ENCODE results near the gene SALL3.
"Not testable (repeated sequence)": the region's sequence is repeated elsewhere in the genome, so short reads cannot be mapped to it uniquely, and the experiment has no call there.

The SALL3 gene

DNA sequence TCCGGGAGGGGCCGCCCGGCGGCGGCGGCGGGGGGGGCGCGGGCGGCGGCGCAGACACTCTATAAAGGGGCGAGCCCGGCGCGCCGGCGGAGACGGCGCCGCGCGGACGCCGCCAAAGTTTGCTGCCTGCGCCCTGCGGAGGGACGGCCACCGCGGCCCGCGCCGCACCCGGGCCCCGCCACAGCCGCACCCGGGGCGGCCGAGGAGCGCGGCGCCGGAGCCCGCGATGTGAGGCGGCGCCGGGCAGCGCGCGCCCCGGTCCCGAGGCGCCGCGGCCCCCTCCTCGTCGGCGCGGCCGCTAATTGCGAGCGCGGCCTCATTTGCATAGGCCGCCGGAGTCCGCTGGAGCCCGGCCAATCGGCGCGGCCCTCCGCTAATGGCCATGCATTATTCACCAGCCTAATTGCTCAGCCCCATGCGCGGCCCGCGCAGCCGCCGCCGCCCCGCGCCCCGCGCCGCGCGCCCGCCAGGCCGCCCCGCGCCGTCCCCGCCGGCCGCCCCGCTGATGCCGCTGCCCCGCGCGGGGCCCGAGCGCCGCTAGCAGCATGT, at the start of gene SALL3:
Gene SALL3, plus strand, starts transcription at position 89 of the 549 bp plus-strand sequence. Its CDS starts 457 bp downstream, at position 546.
- Histone ChIP-seq H3K4me1 (ENCODE audit: control insufficient read depth, insufficient read depth, low read length) (no peaks in the 10 kb centered on the region), H3K27me3 (replicated peaks; ENCODE audit: control insufficient read depth, insufficient read depth, low read length) (peaks cover 68% of the 10 kb centered on the region), H3K4me3 (ENCODE audit: low read length) (no peak within 1 kb of the TSS), H3K36me3 (ENCODE audit: control insufficient read depth, insufficient read depth, low read length, severe bottlenecking) (no peaks in the 10 kb centered on the region), H3K9ac (ENCODE audit: low read length) (no peak within 1 kb of the TSS), H3K9me3 (ENCODE audit: control insufficient read depth, low read length) (peaks cover 19% of the 10 kb centered on the region)
- no peak for DNase-seq (ENCODE audit: low read depth)

DNA sequence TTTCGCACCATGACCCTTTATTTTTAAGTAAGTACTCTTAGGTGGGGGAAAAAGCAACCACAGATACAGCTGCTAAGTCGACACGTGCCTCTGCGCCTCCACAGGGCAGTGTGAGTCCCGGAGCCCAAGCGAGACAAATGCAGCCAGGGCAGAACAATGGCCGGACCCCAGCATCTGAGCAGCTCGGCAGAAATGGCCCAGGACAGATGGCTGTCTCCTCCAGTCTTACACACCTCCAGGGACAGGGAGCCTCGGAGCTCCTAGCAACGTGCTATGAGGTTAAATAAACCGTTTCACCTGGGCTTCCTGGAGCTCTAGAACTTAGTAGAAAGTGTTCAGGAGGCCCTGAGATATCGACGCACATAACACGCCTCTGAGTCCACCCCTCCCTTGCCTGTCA, 47.3 kb upstream of the SALL3 start:
- Histone ChIP-seq H3K27me3 (replicated peaks; ENCODE audit: control insufficient read depth, insufficient read depth, low read length) (no peaks in the 10 kb centered on the region), H3K9ac (ENCODE audit: low read length) (no peak overlapping the region), H3K4me1 (ENCODE audit: control insufficient read depth, insufficient read depth, low read length) (no peaks in the 10 kb centered on the region), H3K36me3 (ENCODE audit: control insufficient read depth, insufficient read depth, low read length, severe bottlenecking) (no peaks in the 10 kb centered on the region), H3K9me3 (ENCODE audit: control insufficient read depth, low read length) (no peaks in the 10 kb centered on the region), H3K4me3 (ENCODE audit: low read length) (no peak overlapping the region)
- DNase-seq (ENCODE audit: low read depth) = no peak

DNA sequence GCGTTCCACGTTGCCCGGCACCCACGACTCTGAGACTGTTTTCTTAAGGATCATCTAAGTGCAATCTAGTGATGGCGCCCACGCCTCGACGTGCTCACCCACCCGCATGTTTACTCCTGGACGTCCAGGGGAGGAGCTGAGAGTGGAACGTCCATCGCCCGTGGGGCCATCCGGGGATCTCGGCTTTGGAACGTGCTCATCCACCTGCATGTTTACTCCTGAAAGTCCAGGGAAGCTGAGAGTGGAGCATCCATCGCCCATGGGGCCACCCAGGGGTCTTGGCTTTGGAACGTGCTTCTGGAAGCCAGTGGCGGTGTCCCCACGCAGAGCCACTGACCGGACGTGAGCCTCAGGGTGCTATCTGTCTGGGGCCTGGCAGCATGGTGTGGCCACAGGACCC, 45.6 kb upstream of the SALL3 start:
- no peak overlapping the region for H3K4me3 ChIP-seq (ENCODE audit: low read length)
- no peaks in the 10 kb centered on the region for H3K27me3 ChIP-seq (replicated peaks; ENCODE audit: control insufficient read depth, insufficient read depth, low read length)
- H3K36me3 ChIP-seq (ENCODE audit: control insufficient read depth, insufficient read depth, low read length, severe bottlenecking) = no peaks in the 10 kb centered on the region
- H3K9me3 ChIP-seq (ENCODE audit: control insufficient read depth, low read length) = no peaks in the 10 kb centered on the region
- no peak overlapping the region for H3K9ac ChIP-seq (ENCODE audit: low read length)
- no peaks in the 10 kb centered on the region for H3K4me1 ChIP-seq (ENCODE audit: control insufficient read depth, insufficient read depth, low read length)
- DNase-seq (ENCODE audit: low read depth) = no peak

DNA sequence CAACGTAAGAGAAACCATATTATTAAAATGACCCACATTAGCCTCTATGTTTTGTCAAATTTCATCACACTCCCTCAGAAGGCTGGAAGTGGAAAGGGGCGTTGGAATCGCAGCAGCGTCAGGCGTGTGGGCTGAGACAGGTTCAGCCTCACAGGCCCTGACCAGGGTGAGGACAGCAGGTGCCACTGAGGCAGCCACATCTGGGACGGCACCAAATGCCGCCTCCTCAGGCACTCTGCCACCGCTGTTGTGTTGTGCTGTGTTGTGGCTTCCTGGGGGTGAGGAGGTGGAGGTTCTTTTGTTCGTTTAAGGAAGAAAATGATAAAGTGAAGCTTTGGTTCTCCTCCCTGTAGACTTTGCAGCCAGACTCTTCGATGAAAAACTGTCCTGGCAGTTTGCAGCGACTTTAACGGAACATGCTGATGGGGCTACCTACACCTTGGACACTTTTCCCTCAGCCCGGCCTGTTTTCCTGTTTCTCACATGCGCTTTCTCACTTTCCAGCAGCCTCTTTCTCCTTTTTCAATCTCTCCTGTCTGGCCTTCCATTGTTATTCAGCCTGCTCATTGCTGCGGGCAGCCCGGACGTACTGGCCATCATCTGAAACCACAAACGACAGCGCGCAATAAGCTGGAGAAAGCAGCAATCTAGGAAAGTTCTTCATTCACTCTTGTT, 44.9 kb upstream of the SALL3 start:
- Histone ChIP-seq H3K27me3 (replicated peaks; ENCODE audit: control insufficient read depth, insufficient read depth, low read length) (no peaks in the 10 kb centered on the region), H3K4me3 (ENCODE audit: low read length) (no peak overlapping the region), H3K4me1 (ENCODE audit: control insufficient read depth, insufficient read depth, low read length) (no peaks in the 10 kb centered on the region), H3K36me3 (ENCODE audit: control insufficient read depth, insufficient read depth, low read length, severe bottlenecking) (no peaks in the 10 kb centered on the region), H3K9me3 (ENCODE audit: control insufficient read depth, low read length) (no peaks in the 10 kb centered on the region), H3K9ac (ENCODE audit: low read length) (no peak overlapping the region)
- DNase-seq (ENCODE audit: low read depth) = no peak

DNA sequence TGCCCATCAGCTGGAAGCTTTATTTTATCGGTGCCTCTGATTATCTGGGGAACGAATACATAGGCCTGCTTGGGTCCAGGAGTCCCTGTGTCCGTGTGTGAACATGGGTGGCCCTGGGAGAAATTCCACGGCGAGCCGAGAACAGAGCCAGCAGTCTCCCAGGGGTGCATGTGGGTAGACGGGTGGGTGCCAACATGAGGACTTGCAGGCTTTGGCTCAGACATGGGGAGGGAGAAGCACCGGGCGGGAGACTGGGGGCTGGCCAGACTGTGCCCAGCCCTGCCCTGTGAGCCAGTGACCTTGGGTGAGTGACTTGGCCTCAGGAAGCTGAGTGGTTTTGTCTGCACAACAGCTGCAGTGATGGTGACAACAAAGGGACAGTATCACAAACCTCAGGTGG, 44.2 kb upstream of the SALL3 start:
- no peaks in the 10 kb centered on the region for H3K4me1 ChIP-seq (ENCODE audit: control insufficient read depth, insufficient read depth, low read length)
- DNase-seq (ENCODE audit: low read depth) = no peak
- no peaks in the 10 kb centered on the region for H3K9me3 ChIP-seq (ENCODE audit: control insufficient read depth, low read length)
- H3K4me3 ChIP-seq (ENCODE audit: low read length) = no peak overlapping the region
- H3K9ac ChIP-seq (ENCODE audit: low read length) = no peak overlapping the region
- H3K36me3 ChIP-seq (ENCODE audit: control insufficient read depth, insufficient read depth, low read length, severe bottlenecking) = no peaks in the 10 kb centered on the region
- no peaks in the 10 kb centered on the region for H3K27me3 ChIP-seq (replicated peaks; ENCODE audit: control insufficient read depth, insufficient read depth, low read length)

DNA sequence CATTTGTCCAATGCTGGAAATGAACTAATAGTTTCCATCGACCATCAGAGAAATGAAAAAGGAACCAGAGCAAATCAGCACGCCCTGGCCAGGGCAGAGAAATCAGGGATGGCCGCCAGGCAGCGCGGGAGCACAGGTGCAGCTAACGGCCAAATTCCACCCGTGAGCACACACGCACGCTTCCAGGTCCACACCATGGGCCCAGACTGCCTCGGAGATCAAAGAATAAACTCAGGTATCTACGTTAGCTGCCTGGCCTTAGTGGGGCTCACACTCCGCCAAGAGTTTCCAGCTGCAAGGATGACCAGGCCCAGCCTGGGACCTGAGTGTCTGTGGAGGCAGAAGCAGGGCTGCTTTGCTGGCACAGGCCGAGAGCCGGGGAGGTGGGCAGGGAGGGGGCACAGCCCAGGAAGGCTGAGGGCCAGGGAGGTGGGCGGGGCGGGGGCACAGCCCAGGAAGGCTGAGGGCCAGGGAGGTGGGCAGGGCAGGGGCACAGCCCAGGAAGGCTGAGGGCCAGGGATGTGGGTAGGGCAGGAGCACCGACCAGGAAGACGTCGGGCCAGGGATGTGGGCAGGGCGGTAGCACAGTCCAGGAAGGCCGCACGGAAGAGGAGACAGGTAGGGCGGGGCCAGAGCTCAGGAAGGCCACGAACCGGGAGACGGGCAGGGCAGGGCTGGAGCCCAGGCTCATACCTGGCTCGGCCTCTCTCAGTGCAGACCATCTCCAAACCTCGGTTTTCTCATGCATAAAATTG, 43.2 kb upstream of the SALL3 start:
- H3K36me3 ChIP-seq (ENCODE audit: control insufficient read depth, insufficient read depth, low read length, severe bottlenecking) = no peaks in the 10 kb centered on the region
- H3K27me3 ChIP-seq (replicated peaks; ENCODE audit: control insufficient read depth, insufficient read depth, low read length) = no peaks in the 10 kb centered on the region
- no peak for DNase-seq (ENCODE audit: low read depth)
- H3K4me3 ChIP-seq (ENCODE audit: low read length) = no peak overlapping the region
- no peaks in the 10 kb centered on the region for H3K9me3 ChIP-seq (ENCODE audit: control insufficient read depth, low read length)
- H3K4me1 ChIP-seq (ENCODE audit: control insufficient read depth, insufficient read depth, low read length) = no peaks in the 10 kb centered on the region
- no peak overlapping the region for H3K9ac ChIP-seq (ENCODE audit: low read length)

DNA sequence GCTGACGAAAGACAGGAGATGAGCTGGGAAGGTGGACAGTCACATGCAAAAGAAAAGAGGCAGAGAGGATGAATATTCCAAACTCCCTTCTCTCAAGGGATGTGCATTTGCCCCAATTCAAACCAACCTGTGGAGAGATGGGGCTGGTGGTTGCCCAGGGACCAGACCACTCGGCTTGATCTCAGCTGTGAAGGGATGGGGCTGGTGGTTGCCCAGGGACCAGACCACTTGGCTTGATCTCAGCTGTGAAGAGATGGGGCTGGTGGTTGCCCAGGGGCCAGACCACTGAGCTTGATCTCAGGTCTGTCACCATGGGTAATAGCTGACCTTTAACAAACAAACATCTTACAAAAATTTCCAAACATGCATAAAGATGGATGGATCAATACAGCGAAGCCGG, 42.5 kb upstream of the SALL3 start:
- no peak overlapping the region for H3K4me3 ChIP-seq (ENCODE audit: low read length)
- DNase-seq (ENCODE audit: low read depth) = no peak
- no peaks in the 10 kb centered on the region for H3K27me3 ChIP-seq (replicated peaks; ENCODE audit: control insufficient read depth, insufficient read depth, low read length)
- no peaks in the 10 kb centered on the region for H3K9me3 ChIP-seq (ENCODE audit: control insufficient read depth, low read length)
- H3K36me3 ChIP-seq (ENCODE audit: control insufficient read depth, insufficient read depth, low read length, severe bottlenecking) = no peaks in the 10 kb centered on the region
- no peak overlapping the region for H3K9ac ChIP-seq (ENCODE audit: low read length)
- H3K4me1 ChIP-seq (ENCODE audit: control insufficient read depth, insufficient read depth, low read length) = no peaks in the 10 kb centered on the region

DNA sequence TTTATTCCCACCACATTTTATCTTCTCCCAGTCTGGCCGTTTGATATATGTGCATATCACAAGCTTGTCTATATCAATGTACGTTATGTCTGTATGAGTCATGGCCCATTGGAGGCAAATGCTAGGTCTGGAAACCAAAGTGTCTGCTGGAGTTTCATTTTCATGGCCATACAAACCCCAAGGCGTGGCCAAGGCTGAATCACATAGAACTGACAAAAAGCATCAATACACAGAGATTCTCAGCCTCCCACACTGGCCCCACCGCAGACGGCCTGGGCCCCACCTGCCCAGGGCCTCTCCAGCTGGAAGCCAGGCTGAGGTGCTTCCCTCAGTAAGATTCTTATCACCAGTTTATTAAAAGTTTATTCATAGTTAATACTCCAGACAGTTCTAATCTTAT, 40.5 kb upstream of the SALL3 start:
- Histone ChIP-seq H3K4me1 (ENCODE audit: control insufficient read depth, insufficient read depth, low read length) (no peaks in the 10 kb centered on the region), H3K4me3 (ENCODE audit: low read length) (no peak overlapping the region), H3K27me3 (replicated peaks; ENCODE audit: control insufficient read depth, insufficient read depth, low read length) (no peaks in the 10 kb centered on the region), H3K36me3 (ENCODE audit: control insufficient read depth, insufficient read depth, low read length, severe bottlenecking) (no peaks in the 10 kb centered on the region), H3K9ac (ENCODE audit: low read length) (no peak overlapping the region), H3K9me3 (ENCODE audit: control insufficient read depth, low read length) (no peaks in the 10 kb centered on the region)
- no peak for DNase-seq (ENCODE audit: low read depth)

DNA sequence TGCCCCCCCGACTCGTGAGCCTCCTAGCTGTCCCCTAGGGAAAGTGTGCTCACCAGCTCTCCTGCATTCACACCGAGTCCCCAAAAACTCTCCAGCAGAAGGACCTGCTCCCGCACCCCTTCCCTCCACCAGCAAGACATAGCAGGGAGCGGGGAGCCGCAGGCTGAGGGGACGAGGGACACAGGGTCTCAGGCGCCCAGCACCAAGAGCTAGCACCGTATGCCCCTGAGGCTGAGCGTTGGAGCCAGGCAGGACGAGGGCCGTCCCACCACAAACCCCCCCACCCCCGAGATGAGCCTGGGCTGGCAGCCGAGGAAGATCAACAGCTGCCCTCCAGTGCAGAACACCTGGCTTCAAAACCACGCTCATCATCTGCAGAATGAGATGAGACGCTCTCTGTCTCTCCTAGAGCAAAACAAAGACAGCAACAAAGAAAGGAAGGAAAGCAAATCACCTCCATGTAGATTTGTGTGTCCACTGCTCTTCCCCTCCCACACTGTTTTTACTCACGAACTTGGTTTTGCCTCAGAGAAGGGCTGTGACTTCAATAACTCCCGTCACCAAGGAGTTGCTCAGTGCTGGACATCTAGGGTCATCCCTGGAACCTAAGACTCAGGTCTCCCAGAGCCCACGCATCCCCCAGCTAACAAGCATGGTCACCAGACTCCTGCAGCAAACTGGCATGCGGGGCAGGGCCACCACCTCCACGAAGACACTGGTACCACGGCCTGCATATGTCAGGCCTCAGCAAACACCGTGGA, 39.7 kb upstream of the SALL3 start:
- no peaks in the 10 kb centered on the region for H3K9me3 ChIP-seq (ENCODE audit: control insufficient read depth, low read length)
- no peak for DNase-seq (ENCODE audit: low read depth)
- H3K4me3 ChIP-seq (ENCODE audit: low read length) = no peak overlapping the region
- H3K9ac ChIP-seq (ENCODE audit: low read length) = no peak overlapping the region
- no peaks in the 10 kb centered on the region for H3K27me3 ChIP-seq (replicated peaks; ENCODE audit: control insufficient read depth, insufficient read depth, low read length)
- H3K36me3 ChIP-seq (ENCODE audit: control insufficient read depth, insufficient read depth, low read length, severe bottlenecking) = no peaks in the 10 kb centered on the region
- H3K4me1 ChIP-seq (ENCODE audit: control insufficient read depth, insufficient read depth, low read length) = no peaks in the 10 kb centered on the region

DNA sequence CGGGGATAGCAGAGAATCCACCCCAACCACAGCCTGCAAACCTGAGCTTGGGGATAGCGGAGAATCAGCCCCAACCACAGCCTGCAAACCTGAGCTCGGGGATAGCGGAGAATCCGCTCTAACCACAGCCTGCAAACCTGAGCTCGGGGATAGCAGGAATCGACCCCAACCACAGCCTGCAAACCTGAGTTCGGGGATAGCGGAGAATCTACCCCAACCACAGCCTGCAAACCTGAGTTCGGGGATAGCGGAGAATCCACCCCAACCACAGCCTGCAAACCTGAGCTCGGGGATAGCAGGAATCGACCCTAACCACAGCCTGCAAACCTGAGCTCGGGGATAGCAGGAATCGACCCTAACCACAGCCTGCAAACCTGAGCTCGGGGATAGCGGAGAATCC, 37.4 kb upstream of the SALL3 start:
- not testable (repeated sequence) for H3K4me1 ChIP-seq (ENCODE audit: control insufficient read depth, insufficient read depth, low read length); H3K4me3 ChIP-seq (ENCODE audit: low read length); DNase-seq (ENCODE audit: low read depth); H3K27me3 ChIP-seq (replicated peaks; ENCODE audit: control insufficient read depth, insufficient read depth, low read length); H3K9ac ChIP-seq (ENCODE audit: low read length); H3K9me3 ChIP-seq (ENCODE audit: control insufficient read depth, low read length); H3K36me3 ChIP-seq (ENCODE audit: control insufficient read depth, insufficient read depth, low read length, severe bottlenecking)

DNA sequence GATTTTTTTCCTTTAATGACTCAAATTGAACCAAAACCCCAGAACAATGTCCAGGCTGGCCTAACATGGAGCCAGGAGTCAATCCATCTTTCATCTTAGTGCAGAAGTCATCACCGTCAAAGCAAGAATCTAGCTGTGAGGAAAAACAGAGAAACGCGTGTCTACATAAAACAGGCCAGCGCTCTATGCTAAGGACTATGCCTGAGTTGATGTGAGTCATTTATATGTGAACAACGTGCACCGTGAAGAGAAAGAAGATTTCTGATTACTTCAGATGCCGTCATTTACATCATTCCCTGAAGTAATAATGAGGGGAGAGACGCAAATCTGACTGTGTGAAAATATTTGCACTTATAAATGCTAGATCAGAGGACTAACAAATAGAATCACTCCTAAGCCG, 34.0 kb upstream of the SALL3 start:
- Histone ChIP-seq H3K27me3 (replicated peaks; ENCODE audit: control insufficient read depth, insufficient read depth, low read length) (no peaks in the 10 kb centered on the region), H3K4me3 (ENCODE audit: low read length) (no peak overlapping the region), H3K4me1 (ENCODE audit: control insufficient read depth, insufficient read depth, low read length) (no peaks in the 10 kb centered on the region), H3K9ac (ENCODE audit: low read length) (no peak overlapping the region), H3K9me3 (ENCODE audit: control insufficient read depth, low read length) (no peaks in the 10 kb centered on the region), H3K36me3 (ENCODE audit: control insufficient read depth, insufficient read depth, low read length, severe bottlenecking) (no peaks in the 10 kb centered on the region)
- no peak for DNase-seq (ENCODE audit: low read depth)

Data from adipocyte (in vitro differentiated cells).